Right lobe of liver (tissue), 4 donors: Measurements from ENCODE around the gene TTC36.
A peak's percentile ranks its signal among the peaks of the same experiment; 100 is the strongest.

Experiments used
- CTCF ChIP-seq, 4 donors: fragments of 200-600 bp in 3 of 4; fragments of 450-650 bp in 1 of 4; IDR thresholded peaks; one replicate each; pipeline versions ENCODE4 v1.5.1 to v1.8.0; 2016 to 2022; ENCODE audit warnings: antibody characterized with exemption in 4 of 4, mild to moderate bottlenecking in 2 of 4
- POLR2A ChIP-seq: fragments of 450-650 bp; IDR thresholded peaks from one replicate; pipeline ENCODE4 v1.6.1; 2017; ENCODE audit warnings: antibody characterized with exemption, mild to moderate bottlenecking
- donor health status: DM: no; HTN: no; CAD: no.
- donor health status: DM: no; HTN: no; CAD: no.
- donor health status: DM: no; HTN: yes; CAD: no.

DNA sequence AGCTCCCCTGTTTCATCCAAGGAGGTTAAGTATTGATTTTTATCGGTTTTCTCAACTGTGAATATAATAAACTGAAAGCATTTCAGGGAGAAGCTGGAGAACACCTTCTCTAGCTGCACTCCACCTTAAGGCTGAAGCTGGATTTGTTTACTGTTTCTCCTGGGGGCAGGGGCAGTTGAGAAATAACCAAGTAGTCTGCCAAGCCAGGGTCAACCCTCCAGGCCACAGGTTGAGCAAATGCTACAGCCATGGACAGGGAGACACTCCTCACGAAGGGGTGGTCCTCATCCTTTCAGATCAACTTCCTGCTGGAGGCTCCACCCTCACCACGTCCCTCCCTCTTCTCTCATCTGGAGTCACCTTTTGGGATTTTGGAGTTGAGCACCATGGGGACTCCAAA lies at the start of gene TTC36:
- TF ChIP-seq CTCF (IDR thresholded peaks at IDR 0.05) (no peak), POLR2A (peak; percentile 22)
